Activated B cell treated with CpG ODN at 0.5 μM for 24 hours (primary cell): ENCODE data around the gene NEAT1. TPM values are rescaled to one million over a fixed set of nuclear protein-coding genes. Genes with fewer than 3 reads are reported as not detected.

Experiments used
- ATAC-seq: fragments of 200-7000 bp; cut with Tn5 transposase; one replicate; pipeline ENCODE4 v1.10.0; 2021; ENCODE audit warnings: low read depth, mild to moderate bottlenecking, moderate library complexity
- CTCF ChIA-PET: fragments of 350-600 bp; sonication (Branson Sonifier 250); formaldehyde crosslinking; loops from one replicate; lab custom pipeline; 2021; ENCODE audit warnings: antibody characterized with exemption; lab: Charles Lee
- POLR2A ChIA-PET: fragments of 350-600 bp; sonication (Branson Sonifier 250); formaldehyde crosslinking; loops from one replicate; lab custom pipeline; 2021; ENCODE audit warnings: antibody characterized with exemption; lab: Charles Lee
- DNase-seq: peaks from one replicate; pipeline ENCODE4 v3.0.0; 2022
- H3K27ac Mint-ChIP-seq: one replicate; pipeline ENCODE4 v1.8.0; 2020; ENCODE audit warnings: mixed read lengths
- H3K27me3 Mint-ChIP-seq: one replicate; pipeline ENCODE4 v1.8.0; 2021; ENCODE audit warnings: mixed read lengths
- H3K36me3 Mint-ChIP-seq: one replicate; pipeline ENCODE4 v1.8.0; 2021; ENCODE audit warnings: low read depth, mixed read lengths
- H3K4me1 Mint-ChIP-seq: one replicate; pipeline ENCODE4 v1.8.0; 2021; ENCODE audit warnings: mixed read lengths
- H3K4me3 Mint-ChIP-seq: one replicate; pipeline ENCODE4 v1.8.0; 2020; ENCODE audit warnings: mild to moderate bottlenecking, mixed read lengths
- H3K9me3 Mint-ChIP-seq: one replicate; pipeline ENCODE4 v1.8.0; 2020; ENCODE audit warnings: mixed read lengths
- CTCF ChIP-seq: fragments of 200-600 bp; IDR thresholded peaks from one replicate; pipeline ENCODE4 v1.8.0; 2022; ENCODE audit warnings: antibody characterized with exemption, mild to moderate bottlenecking
- intact Hi-C: fragments of 100-400 bp; cut with micrococcal nuclease; formaldehyde crosslinking; loops from one replicate; pipeline ENCODE4 v1.15.1; 2024
- total RNA-seq: library from RNA; stranded (reverse); gene quantifications from 2 replicates; pipeline ENCODE4 v1.2.3, GENCODE V29; 2022

Gene NEAT1
- total RNA-seq, 1 donor from 2014 or later: 699 TPM

GRCh38 chr11:65444314-65445051 is 21.9 kb downstream of the NEAT1 start:
- POLR2A ChIA-PET: interaction anchor here (0.5 to 11.6 kb wide), 15 partner anchors 11 to 194 kb away, joined by 3 to 535 read pairs (median 5); partner anchors contain the start of genes DPF2, MALAT1 and NEAT1
- no peak overlapping the region for H3K4me3 Mint-ChIP-seq
- TF ChIP-seq CTCF: no peak
- no peaks in the 10 kb centered on the region for H3K27me3 Mint-ChIP-seq
- intact Hi-C loops: no loop called here
- H3K27ac Mint-ChIP-seq: peak overlapping the region; percentile 92
- H3K9me3 Mint-ChIP-seq: no peaks in the 10 kb centered on the region
- no peak for ATAC-seq
- H3K4me1 Mint-ChIP-seq: peaks cover 77% of the 10 kb centered on the region
- no peak for DNase-seq
- CTCF ChIA-PET: interaction anchor here (0.7 to 1.5 kb wide), 3 partner anchors 14 to 66 kb away, joined by 3 to 4 read pairs (median 3); no protein-coding TSS in a partner anchor
- H3K36me3 Mint-ChIP-seq: peaks cover 11% of the 10 kb centered on the region

GRCh38 chr11:65445101-65445603 is 22.6 kb downstream of the NEAT1 start:
- no peaks in the 10 kb centered on the region for H3K27me3 Mint-ChIP-seq
- peak overlapping the region; percentile 72 for H3K27ac Mint-ChIP-seq
- intact Hi-C loops: no loop called here
- ChIA-PET CTCF (no interaction called here), POLR2A (interaction anchor here (0.5 to 11.6 kb wide), 8 partner anchors 15 to 57 kb away, joined by 3 to 535 read pairs (median 6); partner anchors contain the start of genes MALAT1 and NEAT1)
- no peak for DNase-seq
- peaks cover 11% of the 10 kb centered on the region for H3K36me3 Mint-ChIP-seq
- no peak overlapping the region for H3K4me3 Mint-ChIP-seq
- TF ChIP-seq CTCF: no peak
- ATAC-seq: no peak
- peaks cover 70% of the 10 kb centered on the region for H3K4me1 Mint-ChIP-seq
- H3K9me3 Mint-ChIP-seq: no peaks in the 10 kb centered on the region

GRCh38 chr11:65445604-65446445 is 23.2 kb downstream of the NEAT1 start:
- ATAC-seq (no peak), DNase-seq (no peak)
- no peaks in the 10 kb centered on the region for H3K9me3 Mint-ChIP-seq

GRCh38 chr11:65446446-65447277 is 24.1 kb downstream of the NEAT1 start:
- CTCF ChIA-PET: no interaction called here
- Mint-ChIP-seq H3K27me3 (no peaks in the 10 kb centered on the region), H3K36me3 (peaks cover 9% of the 10 kb centered on the region), H3K4me3 (no peak overlapping the region), H3K9me3 (no peaks in the 10 kb centered on the region), H3K27ac (peak overlapping the region; percentile 30), H3K4me1 (peaks cover 56% of the 10 kb centered on the region)
- no peak for TF ChIP-seq CTCF
- ATAC-seq (no peak), DNase-seq (no peak)
- intact Hi-C loops: no loop called here
- POLR2A ChIA-PET: interaction anchor here (0.9 to 11.6 kb wide), 8 partner anchors 9 to 100 kb away, joined by 3 to 535 read pairs (median 5); partner anchors contain the start of genes MALAT1 and NEAT1

More at GRCh38 chr11:65445604-65446445, 23.2 kb downstream of the NEAT1 start:
- Mint-ChIP-seq H3K4me3 (no peak overlapping the region), H3K36me3 (peaks cover 10% of the 10 kb centered on the region), H3K4me1 (peaks cover 64% of the 10 kb centered on the region), H3K27ac (peak overlapping the region; percentile 16), H3K27me3 (no peaks in the 10 kb centered on the region)
- ChIA-PET CTCF (no interaction called here), POLR2A (interaction anchor here (0.5 to 11.6 kb wide), 9 partner anchors 9 to 87 kb away, joined by 3 to 535 read pairs (median 5); partner anchors contain the start of genes MALAT1 and NEAT1)
- intact Hi-C loops: no loop called here
- TF ChIP-seq CTCF: no peak
